LNCAP (cell line): Measurements from ENCODE around the gene PTPN2.

Experiments used
- CTCF ChIP-seq: fragments of 450-650 bp; IDR thresholded peaks from 2 replicates; pipeline ENCODE4 v1.5.1; 2017; ENCODE audit warnings: mild to moderate bottlenecking

Gene PTPN2

GRCh38 chr18:12868576-12868975 lies 15.5 kb downstream of the PTPN2 start:
- no peak for TF ChIP-seq CTCF

- no peak for TF ChIP-seq CTCF
These were observed 16.5 kb downstream of the PTPN2 start for GRCh38 chr18:12867441-12868123.

- no peak for TF ChIP-seq CTCF
These were observed 20.3 kb downstream of the PTPN2 start for GRCh38 chr18:12863687-12864216.

DNA sequence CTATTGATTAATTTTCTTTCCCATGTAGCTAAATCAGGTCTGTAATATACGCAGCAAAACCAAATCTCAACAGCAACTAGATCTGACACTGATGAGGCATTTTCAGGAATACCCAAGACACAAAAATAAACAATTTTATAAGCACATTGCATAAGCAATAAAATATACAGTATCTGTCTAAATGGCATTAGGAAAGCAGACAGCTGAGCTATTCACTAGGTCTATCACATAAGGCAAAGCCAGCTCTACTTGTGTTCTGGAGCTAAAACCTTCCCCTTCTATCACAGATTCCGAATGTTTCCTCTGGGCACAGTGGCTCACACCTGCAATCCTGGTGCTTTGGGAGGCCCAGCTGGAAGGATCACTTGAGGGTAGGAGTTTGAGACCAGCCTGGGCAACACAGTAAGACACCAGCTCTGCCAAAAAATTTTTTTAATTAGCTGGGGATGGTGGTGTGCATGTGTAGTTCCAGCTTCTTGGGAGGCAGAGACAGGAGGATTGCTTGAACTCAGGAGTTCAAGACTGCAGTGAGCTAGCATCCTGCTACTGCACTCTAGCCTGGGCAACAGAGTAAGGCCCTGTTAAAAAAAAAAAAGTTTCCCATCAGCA lies 21.1 kb downstream of the PTPN2 start:
- no peak for TF ChIP-seq CTCF

- TF ChIP-seq CTCF, result no peak
These were observed 21.6 kb downstream of the PTPN2 start for GRCh38 chr18:12862467-12862866.

DNA sequence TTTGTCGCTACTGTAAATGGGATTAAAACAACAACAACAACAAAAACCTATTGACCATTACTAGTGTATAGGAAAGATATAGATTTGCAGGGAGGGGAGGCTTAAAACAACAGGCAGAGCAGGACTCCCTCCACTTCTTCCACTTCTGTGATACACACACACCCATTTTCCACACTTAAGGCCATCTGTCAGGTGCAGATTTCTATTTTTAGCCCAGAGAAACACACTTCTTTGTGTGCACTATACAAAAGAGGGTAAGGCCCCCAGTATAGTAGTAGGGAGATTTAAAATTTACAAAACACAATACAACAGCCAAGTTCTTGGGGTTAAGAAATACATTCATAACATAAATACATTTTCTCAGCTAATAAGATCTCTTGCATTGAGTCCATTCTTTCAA lies 22.4 kb downstream of the PTPN2 start:
- no peak for TF ChIP-seq CTCF

GRCh38 chr18:12860530-12860929 lies 23.5 kb downstream of the PTPN2 start:
- TF ChIP-seq CTCF, result no peak
